Panc1 (cell line): ENCODE measurements around the gene NSUN2. TPM values are rescaled to one million over a fixed set of nuclear protein-coding genes. Genes with fewer than 3 reads are reported as not detected.

Experiments
- ATAC-seq: fragments of 200-7000 bp; cut with Tn5 transposase; 2 replicates; pipeline ENCODE4 v1.9.1; 2020; ENCODE audit warnings: mild to moderate bottlenecking, moderate library complexity
- BruUV-seq: library from RNA; stranded (reverse); fragments of 400-500 nt; replicated peaks from 2 replicates; lab custom pipeline; 2021; lab: Mats Ljungman, UMichigan
- CTCF ChIA-PET: fragments of 300-600 bp; sonication (Branson Sonifier 250); formaldehyde crosslinking; loops from one replicate; lab custom pipeline; 2022; ENCODE audit warnings: antibody characterized with exemption; lab: Charles Lee
- POLR2A ChIA-PET: fragments of 300-600 bp; sonication (Branson Sonifier 250); formaldehyde crosslinking; loops from one replicate; lab custom pipeline; 2022; ENCODE audit warnings: antibody characterized with exemption; lab: Charles Lee
- DNase-seq: peaks from one replicate; pipeline ENCODE4 v3.0.0-alpha.2; 2010; ENCODE audit warnings: low read depth, low spot score
- H3K27ac ChIP-seq: 2 replicates; pipeline ENCODE4 v1.5.1; 2011; ENCODE audit warnings: mild to moderate bottlenecking, low read length, inconsistent platforms
- H3K27me3 ChIP-seq: fragments of 200-500 bp; sonication (Bioruptor generic); 2 replicates; pipeline ENCODE4 v1.6.0; 2014; ENCODE audit warnings: low read length, inconsistent platforms; ENCODE audit not compliant: control insufficient read depth, insufficient read depth
- H3K36me3 ChIP-seq: fragments of 200-500 bp; sonication (Bioruptor generic); 2 replicates; pipeline ENCODE4 v1.5.1; 2014; ENCODE audit warnings: inconsistent platforms, mild to moderate bottlenecking, low read length, moderate library complexity; ENCODE audit not compliant: control insufficient read depth, insufficient read depth
- H3K4me1 ChIP-seq: 2 replicates; pipeline ENCODE4 v1.5.1; 2011; ENCODE audit warnings: inconsistent platforms, mild to moderate bottlenecking, low read length, moderate library complexity; ENCODE audit not compliant: control insufficient read depth, insufficient read depth
- H3K4me3 ChIP-seq, 2 experiments: 2 replicates each; pipeline ENCODE4 v1.5.1; 2011 to 2012; ENCODE audit warnings: low read depth in 2 of 2, low read length in 2 of 2, mild to moderate bottlenecking in 2 of 2, inconsistent platforms in 1 of 2, moderate library complexity in 1 of 2
- H3K9me3 ChIP-seq: fragments of 200-500 bp; sonication (Bioruptor generic); 2 replicates; pipeline ENCODE4 v1.5.1; 2014; ENCODE audit warnings: low read depth, mild to moderate bottlenecking, inconsistent platforms, low read length, moderate library complexity; ENCODE audit not compliant: control insufficient read depth, insufficient read depth
- CTCF ChIP-seq: fragments of 450-650 bp; IDR thresholded peaks from 2 replicates; pipeline ENCODE4 v1.5.1; 2017; ENCODE audit warnings: mild to moderate bottlenecking
- POLR2AphosphoS5 ChIP-seq: IDR thresholded peaks from 2 replicates; pipeline ENCODE4 v1.6.1; 2012; ENCODE audit warnings: mild to moderate bottlenecking, low read depth, low read length, moderate library complexity
- REST ChIP-seq, 2 experiments: IDR thresholded peaks; 2 replicates each; pipeline ENCODE4 v1.6.1; 2011 to 2012; ENCODE audit warnings: low read depth in 2 of 2, control low read depth in 1 of 2, low read length in 1 of 2, mild to moderate bottlenecking in 1 of 2, moderate library complexity in 1 of 2; ENCODE audit not compliant: insufficient read depth in 1 of 2
- SIN3A ChIP-seq: IDR thresholded peaks from 2 replicates; pipeline ENCODE4 v1.6.1; 2012; ENCODE audit warnings: low read depth, mild to moderate bottlenecking, low read length, moderate library complexity, borderline replicate concordance; ENCODE audit not compliant: insufficient read depth
- TCF7L2 ChIP-seq: IDR thresholded peaks from 2 replicates; pipeline ENCODE4 v1.6.1; 2011; ENCODE audit warnings: mild to moderate bottlenecking, low read depth, low read length, inconsistent platforms
- in situ Hi-C: cut with HindIII; loops from 2 replicates; pipeline ENCODE4 v1.10.0; 2016; ENCODE audit warnings: low sequenced_read_pairs, low pct_unique_long_range_greater_than_20kb
- intact Hi-C: fragments of 100-400 bp; cut with micrococcal nuclease; formaldehyde crosslinking; loops from one replicate; pipeline ENCODE4 v1.10.0; 2022; ENCODE audit not compliant: unreplicated experiment
- total RNA-seq: library from RNA; stranded (reverse); gene quantifications from one replicate; pipeline ENCODE4 v1.2.1, GENCODE V29; 2021; ENCODE audit not compliant: unreplicated experiment

NSUN2 gene
- total RNA-seq, 1 experiment from 2014 or later: 125 TPM

- TF ChIP-seq CTCF (no peak), SIN3A (no peak), REST (IDR thresholded peaks at IDR 0.05; ENCODE audit: insufficient read depth in 1 of 2, low read depth in 2 of 2, low read length in 1 of 2) (no peak), POLR2AphosphoS5 (no peak), TCF7L2 (no peak)
- H3K9me3 ChIP-seq: no peaks in the 10 kb centered on the region
- no peak overlapping the region for H3K27ac ChIP-seq
- ChIA-PET POLR2A (no interaction called here), CTCF (no interaction called here)
- no peak overlapping the region for H3K4me3 ChIP-seq
- intact Hi-C loops: no loop called here
- no peaks in the 10 kb centered on the region for H3K27me3 ChIP-seq
- H3K36me3 ChIP-seq: peaks cover 69% of the 10 kb centered on the region
- DNase-seq (no peak), ATAC-seq (no peak)
- BruUV-seq: no TSS peak
- in situ Hi-C loops: no loop called here
- no peaks in the 10 kb centered on the region for H3K4me1 ChIP-seq
Measured at GRCh38 chr5:6608016-6608415, 24.8 kb downstream of the NSUN2 start.

- no peaks in the 10 kb centered on the region for H3K4me1 ChIP-seq
- no peak overlapping the region for H3K27ac ChIP-seq
- peaks cover 72% of the 10 kb centered on the region for H3K36me3 ChIP-seq
- H3K27me3 ChIP-seq: no peaks in the 10 kb centered on the region
- intact Hi-C loops (no loop called here), in situ Hi-C loops (no loop called here)
- ChIA-PET CTCF (no interaction called here), POLR2A (no interaction called here)
- DNase-seq (no peak), ATAC-seq (no peak)
- no TSS peak for BruUV-seq
- no peak for TF ChIP-seq CTCF
- TF ChIP-seq REST (IDR thresholded peaks at IDR 0.05; ENCODE audit: insufficient read depth in 1 of 2, low read depth in 2 of 2, low read length in 1 of 2): no peak
- no peak for TF ChIP-seq TCF7L2
- TF ChIP-seq SIN3A: no peak
- TF ChIP-seq POLR2AphosphoS5: no peak
- H3K9me3 ChIP-seq: no peaks in the 10 kb centered on the region
- no peak overlapping the region for H3K4me3 ChIP-seq
Measured at GRCh38 chr5:6607559-6607936, 25.3 kb downstream of the NSUN2 start.
